IMR-90 (cell line): ENCODE measurements around the gene PFKL. TPM values are rescaled to one million over a fixed set of nuclear protein-coding genes. Genes with fewer than 3 reads are reported as not detected.

Experiments used
- ATAC-seq: fragments of 200-7000 bp; cut with Tn5 transposase; 2 replicates; pipeline ENCODE4 v1.9.1; 2020; ENCODE audit warnings: low read depth, mild to moderate bottlenecking, moderate library complexity
- BruUV-seq: library from RNA; stranded (reverse); fragments of 400-500 nt; replicated peaks from 2 replicates; lab custom pipeline; 2021; lab: Mats Ljungman, UMichigan
- CTCF ChIA-PET: fragments of 300-600 bp; formaldehyde crosslinking; extraction: SDS; loops from one replicate; lab custom pipeline; 2021; ENCODE audit warnings: antibody characterized with exemption; lab: Yijun Ruan, JAX
- POLR2A ChIA-PET: fragments of 300-600 bp; sonication (Branson Sonifier 250); formaldehyde crosslinking; loops from one replicate; lab custom pipeline; 2022; ENCODE audit warnings: antibody characterized with exemption; ENCODE audit not compliant: unreplicated experiment; lab: Charles Lee
- DNase-seq: peaks from one replicate; pipeline ENCODE4 v3.0.0; 2013
- H2AFZ ChIP-seq: replicated peaks from 2 replicates; pipeline ENCODE3; 2013; ENCODE audit warnings: low read length, mild to moderate bottlenecking; ENCODE audit not compliant: poor library complexity
- H2AK5ac ChIP-seq: 2 replicates; pipeline ENCODE4 v1.6.1; 2013; ENCODE audit warnings: low read depth, low read length, inconsistent platforms
- H2AK9ac ChIP-seq: replicated peaks from 2 replicates; pipeline ENCODE3; 2013; ENCODE audit warnings: mild to moderate bottlenecking, low read depth, low read length, moderate library complexity; ENCODE audit not compliant: poor library complexity
- H2BK120ac ChIP-seq: 2 replicates; pipeline ENCODE4 v1.6.1; 2013; ENCODE audit warnings: low read depth, low read length, inconsistent platforms
- H2BK15ac ChIP-seq: 3 replicates; pipeline ENCODE4 v1.6.1; 2013; ENCODE audit warnings: low read depth, low read length, inconsistent platforms
- H2BK20ac ChIP-seq: 2 replicates; pipeline ENCODE4 v1.6.1; 2013; ENCODE audit warnings: low read depth, mild to moderate bottlenecking, inconsistent platforms, low read length, moderate library complexity
- H2BK5ac ChIP-seq: 2 replicates; pipeline ENCODE4 v1.6.1; 2013; ENCODE audit warnings: mild to moderate bottlenecking, low read depth, low read length, inconsistent platforms; ENCODE audit not compliant: poor library complexity, severe bottlenecking
- H3K14ac ChIP-seq: replicated peaks from 2 replicates; pipeline ENCODE4 v1.6.1; 2013; ENCODE audit warnings: low read depth, low read length, inconsistent platforms
- H3K18ac ChIP-seq: 2 replicates; pipeline ENCODE4 v1.6.1; 2013; ENCODE audit warnings: low read depth, low read length, control low read depth
- H3K23ac ChIP-seq: 2 replicates; pipeline ENCODE4 v1.6.1; 2013; ENCODE audit warnings: low read depth, low read length, inconsistent platforms
- H3K27ac ChIP-seq: 2 replicates; pipeline ENCODE4 v1.5.1; 2013; ENCODE audit warnings: mild to moderate bottlenecking, control low read depth, low read length; ENCODE audit not compliant: insufficient read depth
- H3K27me3 ChIP-seq: 2 replicates; pipeline ENCODE4 v1.6.1; 2013; ENCODE audit warnings: low read length; ENCODE audit not compliant: control insufficient read depth, insufficient read depth
- H3K36me3 ChIP-seq: 2 replicates; pipeline ENCODE4 v1.6.1; 2013; ENCODE audit warnings: low read length, mixed read lengths; ENCODE audit not compliant: control insufficient read depth, insufficient read depth
- H3K4ac ChIP-seq: 2 replicates; pipeline ENCODE4 v1.6.1; 2013; ENCODE audit warnings: low read depth, low read length, inconsistent platforms
- H3K4me1 ChIP-seq: 2 replicates; pipeline ENCODE4 v1.6.1; 2013; ENCODE audit warnings: low read length, mixed read lengths; ENCODE audit not compliant: control insufficient read depth, insufficient read depth
- H3K4me2 ChIP-seq: 2 replicates; pipeline ENCODE4 v1.6.1; 2013; ENCODE audit warnings: low read depth, mild to moderate bottlenecking, control low read depth, low read length, moderate library complexity
- H3K4me3 ChIP-seq: 2 replicates; pipeline ENCODE4 v1.5.1; 2013; ENCODE audit warnings: low read depth, mild to moderate bottlenecking, control low read depth, low read length, moderate library complexity; ENCODE audit not compliant: insufficient read depth
- H3K56ac ChIP-seq: 2 replicates; pipeline ENCODE4 v1.6.1; 2013; ENCODE audit warnings: low read length, inconsistent platforms; ENCODE audit not compliant: insufficient read depth; ENCODE audit errors: extremely low read depth
- H3K79me1 ChIP-seq, 2 experiments: 2 replicates each; pipeline ENCODE4 v1.6.1; 2013; ENCODE audit warnings: low read length in 2 of 2, inconsistent platforms in 1 of 2, low read depth in 1 of 2
- H3K9ac ChIP-seq: 2 replicates; pipeline ENCODE4 v1.6.1; 2013; ENCODE audit warnings: low read depth, low read length, control low read depth
- H3K9me1 ChIP-seq: 2 replicates; pipeline ENCODE4 v1.6.1; 2013; ENCODE audit warnings: low read length, inconsistent platforms; ENCODE audit not compliant: insufficient read depth
- H3K9me3 ChIP-seq: 2 replicates; pipeline ENCODE4 v1.6.1; 2013; ENCODE audit warnings: low read length; ENCODE audit not compliant: control insufficient read depth, insufficient read depth
- H4K20me1 ChIP-seq: 2 replicates; pipeline ENCODE4 v1.6.1; 2013; ENCODE audit warnings: low read length, inconsistent platforms; ENCODE audit not compliant: insufficient read depth
- H4K5ac ChIP-seq: 2 replicates; pipeline ENCODE4 v1.6.1; 2013; ENCODE audit warnings: mild to moderate bottlenecking, low read depth, low read length, control low read depth
- H4K8ac ChIP-seq, 2 experiments: 2 replicates each; pipeline ENCODE4 v1.6.1; 2013; ENCODE audit warnings: low read depth in 2 of 2, low read length in 2 of 2, control low read depth in 1 of 2, inconsistent platforms in 1 of 2
- H4K91ac ChIP-seq: 2 replicates; pipeline ENCODE4 v1.6.1; 2013; ENCODE audit warnings: low read depth, low read length, inconsistent platforms; ENCODE audit not compliant: insufficient read depth
- BHLHE40 ChIP-seq: fragments of 150-350 bp; IDR thresholded peaks from 2 replicates; pipeline ENCODE4 v1.6.1; 2016; ENCODE audit warnings: mild to moderate bottlenecking, low read depth, low read length
- WGBS, 2 experiments: methylation state at CpG; one replicate each; pipeline versions ENCODE4 v1.1.5 to v1.1.7; 2013; ENCODE audit warnings: missing lambda C conversion rate in 2 of 2; ENCODE audit not compliant: insufficient read length in 1 of 2; ENCODE audit errors: extremely low coverage in 2 of 2; 5-methylcytosine and 5-hydroxymethylcytosine counted together
- dilution Hi-C: fragments of 300-500 bp; cut with HindIII; formaldehyde crosslinking; loops from one replicate; pipeline ENCODE4 v1.14.3; 2018; ENCODE audit warnings: low sequenced_read_pairs; ENCODE audit not compliant: unreplicated experiment
- in situ Hi-C: fragments of 300-500 bp; cut with MboI; formaldehyde crosslinking; loops from 3 replicates; pipeline ENCODE4 v1.14.3; 2019; ENCODE audit warnings: low sequenced_read_pairs, inconsistent platforms, mixed read lengths
- intact Hi-C: fragments of 100-400 bp; cut with micrococcal nuclease; formaldehyde crosslinking; loops from 2 replicates; pipeline ENCODE4 v1.10.0; 2022
- polyA plus RNA-seq, 3 experiments: library from polyadenylated mRNA; depleted of rRNA; stranded (reverse); fragments of >200 nt; gene quantifications; 2 replicates each; pipeline ENCODE4 v1.2.3, GENCODE V29; 2012; ENCODE audit warnings: low replicate concordance in 1 of 3
- total RNA-seq: library from RNA; depleted of rRNA; stranded (reverse); fragments of >200 nt; gene quantifications from 2 replicates; pipeline ENCODE4 v1.2.3, GENCODE V29; 2012

PFKL gene
- total and polyA plus RNA-seq, 2 of the 4 experiments (the other 2 are of a cell fraction) = 103 to 126 TPM

DNA sequence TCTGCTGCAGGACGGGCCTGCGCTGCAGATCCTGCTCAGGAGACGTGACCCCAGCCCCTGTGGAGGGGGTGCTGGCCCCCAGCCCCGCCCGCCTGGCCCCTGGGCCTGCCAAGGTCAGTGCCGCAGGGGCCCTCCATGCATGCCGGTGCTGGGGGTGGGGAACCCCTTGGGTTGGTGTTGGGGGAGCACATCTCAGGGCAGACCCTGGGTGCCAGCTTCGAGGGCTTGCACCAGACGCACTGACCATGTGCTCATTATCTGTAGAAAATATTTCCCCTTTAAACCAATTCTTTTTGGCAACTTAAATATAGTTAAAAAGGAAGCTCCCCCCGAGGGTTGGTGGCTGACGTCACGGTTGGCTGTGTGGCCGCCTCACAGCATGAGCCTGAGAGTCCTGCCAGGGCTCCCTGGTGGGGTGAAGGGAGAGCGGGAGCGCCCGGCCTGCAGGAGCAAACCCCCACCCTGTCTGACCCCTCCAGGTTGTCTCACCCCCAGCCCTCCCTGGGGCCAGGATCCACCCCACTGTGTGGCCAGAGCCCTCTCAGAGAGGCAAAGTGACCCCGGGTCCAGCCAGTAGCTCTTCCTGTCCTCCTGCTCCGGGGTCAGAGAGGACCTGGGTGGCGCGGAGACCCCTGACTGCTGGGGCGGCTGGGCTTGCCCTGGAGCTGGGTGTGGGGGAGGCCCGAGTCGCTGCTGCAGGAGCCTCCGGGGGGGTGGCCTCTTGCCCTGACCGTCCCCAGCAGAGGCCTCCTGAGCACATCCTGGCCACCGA is 5.3 kb upstream of the PFKL start:
- peaks cover 0 to 4% of the 10 kb centered on the region in 2 experiments; a peak in 1 of 4 replicates for H3K79me1 ChIP-seq
- no TSS peak for BruUV-seq
- no peak overlapping the region for H4K5ac ChIP-seq
- ATAC-seq (no peak), DNase-seq (peak; percentile 7)
- no peak overlapping the region for H2BK5ac ChIP-seq
- no peak overlapping the region for H3K14ac ChIP-seq
- CTCF ChIA-PET = interaction anchor here (0.6 kb wide), 1 partner anchor 29 kb away, joined by 3 read pairs; no protein-coding TSS in a partner anchor
- no peaks in the 10 kb centered on the region for H3K9me3 ChIP-seq
- POLR2A ChIA-PET = no interaction called here
- H3K4me2 ChIP-seq = no peak overlapping the region
- no peak overlapping the region for H2BK20ac ChIP-seq
- peak overlapping the region; percentile 32 for H2AFZ ChIP-seq
- H3K36me3 ChIP-seq = no peaks in the 10 kb centered on the region
- peaks cover 6% of the 10 kb centered on the region; the same call in 1 of the 2 replicates for H3K4me1 ChIP-seq
- no peaks in the 10 kb centered on the region for H3K9me1 ChIP-seq
- H3K56ac ChIP-seq = no peak overlapping the region
- H2AK5ac ChIP-seq = no peak overlapping the region
- peaks cover 6% of the 10 kb centered on the region; the same call in 1 of the 2 replicates for H3K27me3 ChIP-seq
- intact Hi-C loops = no loop called here
- dilution Hi-C loops = no loop called here
- no peak overlapping the region for H3K4ac ChIP-seq
- peak overlapping the region; percentile 85 for H2AK9ac ChIP-seq
- no peak overlapping the region for H3K9ac ChIP-seq
- H4K91ac ChIP-seq = no peak overlapping the region
- H3K4me3 ChIP-seq = no peak overlapping the region
- H2BK120ac ChIP-seq = no peak overlapping the region
- no peak overlapping the region for H2BK15ac ChIP-seq
- H3K27ac ChIP-seq = no peak overlapping the region
- in situ Hi-C loops = no loop called here
- 50% methylated on average over 7 of the region's 26 CpGs; no CpG with 5 or more reads in 1 of the 2 experiments for WGBS, 2 experiments
- H3K18ac ChIP-seq = no peak overlapping the region
- H3K23ac ChIP-seq = no peak overlapping the region
- H4K8ac ChIP-seq = no peak overlapping the region
- TF ChIP-seq BHLHE40 = no peak
- no peaks in the 10 kb centered on the region; the same call in 1 of the 2 replicates for H4K20me1 ChIP-seq
